K562 (cell line): ENCODE data around the gene FAM234B. TPM values are rescaled to one million over a fixed set of nuclear protein-coding genes. Genes with fewer than 3 reads are reported as not detected.

Experiments used
- ATAC-seq: fragments of 200-7000 bp; cut with Tn5 transposase; 3 replicates; pipeline ENCODE4 v1.9.1; 2020; ENCODE audit warnings: moderate library complexity
- BruUV-seq: library from RNA; stranded (reverse); fragments of 400-500 nt; replicated peaks from 2 replicates; lab custom pipeline; 2021; lab: Mats Ljungman, UMichigan
- CTCF ChIA-PET: fragments of 300-600 bp; formaldehyde crosslinking; extraction: SDS; loops from one replicate; lab custom pipeline; 2021; ENCODE audit warnings: low intra/inter-chr PET ratio; lab: Yijun Ruan, JAX
- POLR2A ChIA-PET: fragments of 300-600, 350-650 bp; sonication (Branson Sonifier 250); formaldehyde crosslinking; extraction: SDS; loops from one replicate; lab custom pipeline; 2021; ENCODE audit warnings: antibody characterized with exemption, inconsistent platforms; lab: Yijun Ruan, JAX
- DNase-seq, 4 experiments: peaks; one replicate each; pipeline versions ENCODE4 v3.0.0 to v3.0.0-alpha.2; 2011 to 2018; ENCODE audit warnings: low spot score in 3 of 4, mixed read lengths in 3 of 4; ENCODE audit errors: extremely low read depth in 1 of 4
- FAIRE-seq: peaks from 2 replicates; lab custom pipeline; 2011; peaks lifted over from hg19 to GRCh38; lab: Jason Lieb, UNC
- H2AFZ ChIP-seq: 2 replicates; pipeline ENCODE4 v1.6.0; 2011; ENCODE audit warnings: low read depth, low read length, control low read depth, inconsistent platforms
- H3K27ac ChIP-seq: fragments of 200-600 bp; 3 replicates; pipeline ENCODE4 v1.8.0; 2011; ENCODE audit warnings: low read depth, mild to moderate bottlenecking, control low read depth, inconsistent platforms, low read length, moderate library complexity, mixed read lengths; ENCODE audit errors: extremely low read depth
- H3K27me3 ChIP-seq, 2 experiments: fragments of 300-600 bp in 1 of 2; 2 replicates in 1 of 2; 3 replicates in 1 of 2; pipeline versions ENCODE4 v1.6.0 to v1.8.0; 2011; ENCODE audit warnings: inconsistent platforms in 2 of 2, low read length in 2 of 2, mild to moderate bottlenecking in 1 of 2, mixed read lengths in 1 of 2, moderate library complexity in 1 of 2; ENCODE audit not compliant: control insufficient read depth in 2 of 2, insufficient read depth in 2 of 2
- H3K36me3 ChIP-seq: fragments of 300-600 bp; 3 replicates; pipeline ENCODE4 v1.8.0; 2011; ENCODE audit warnings: mild to moderate bottlenecking, low read length, inconsistent platforms; ENCODE audit not compliant: control insufficient read depth, insufficient read depth
- H3K4me1 ChIP-seq, 2 experiments: fragments of 200-600 bp in 1 of 2; replicated peaks in 1 of 2; 2 replicates in 1 of 2; 3 replicates in 1 of 2; pipeline versions ENCODE4 v1.5.1 to v1.8.0; 2011; ENCODE audit warnings: inconsistent platforms in 2 of 2, low read length in 2 of 2, mild to moderate bottlenecking in 1 of 2, mixed read lengths in 1 of 2, moderate library complexity in 1 of 2; ENCODE audit not compliant: control insufficient read depth in 2 of 2, insufficient read depth in 2 of 2
- H3K4me2 ChIP-seq: 2 replicates; pipeline ENCODE4 v1.6.1; 2011; ENCODE audit warnings: low read length, control low read depth, inconsistent platforms, mixed read lengths; ENCODE audit not compliant: insufficient read depth
- H3K4me3 ChIP-seq: fragments of 200-600 bp; sonication (generic), shearing (Covaris generic); 2 replicates; pipeline ENCODE4 v1.5.1; 2016; ENCODE audit warnings: control low read depth, inconsistent platforms
- H3K79me2 ChIP-seq: fragments of 200-600 bp; 3 replicates; pipeline ENCODE4 v1.8.0; 2011; ENCODE audit warnings: low read length, inconsistent platforms; ENCODE audit not compliant: control insufficient read depth, insufficient read depth
- H3K9ac ChIP-seq, 2 experiments: 2 replicates each; pipeline versions ENCODE4 v1.6.0 to v1.6.1; 2011; ENCODE audit warnings: low read depth in 2 of 2, low read length in 2 of 2, control low read depth in 1 of 2, inconsistent platforms in 1 of 2, mild to moderate bottlenecking in 1 of 2, mixed read lengths in 1 of 2; ENCODE audit not compliant: insufficient read depth in 1 of 2
- H3K9me1 ChIP-seq: one replicate; pipeline ENCODE4 v1.6.0; 2011; ENCODE audit warnings: inconsistent platforms, mild to moderate bottlenecking, low read length, moderate library complexity; ENCODE audit not compliant: control insufficient read depth, insufficient read depth
- H3K9me3 ChIP-seq: replicated peaks from 2 replicates; pipeline ENCODE4 v1.5.1; 2011; ENCODE audit warnings: low read depth, low read length, inconsistent platforms; ENCODE audit not compliant: control insufficient read depth, insufficient read depth
- H4K20me1 ChIP-seq: replicated peaks from 2 replicates; pipeline ENCODE4 v1.6.1; 2011; ENCODE audit warnings: low read length, inconsistent platforms, mixed read lengths; ENCODE audit not compliant: control insufficient read depth, insufficient read depth
- PRDM10 ChIP-seq: fragments of 450-650 bp; IDR thresholded peaks from 2 replicates; pipeline ENCODE4 v1.6.1; 2018; ENCODE audit not compliant: partially characterized antibody
- PRPF4 ChIP-seq: fragments of 200-400 bp; formaldehyde crosslinking; IDR thresholded peaks from one replicate; pipeline ENCODE4 v1.6.1; 2017; ENCODE audit warnings: low read length, low read depth, mild to moderate bottlenecking; ENCODE audit not compliant: insufficient read depth, poor library complexity, severe bottlenecking
- SREBF2 ChIP-seq: sonication (generic); formaldehyde crosslinking; IDR thresholded peaks from 2 replicates; pipeline ENCODE4 v1.4.0; 2020; ENCODE audit warnings: mild to moderate bottlenecking, missing genetic modification reagents
- SRSF9 ChIP-seq: fragments of 200-400 bp; formaldehyde crosslinking; IDR thresholded peaks from 2 replicates; pipeline ENCODE4 v1.6.1; 2017; ENCODE audit warnings: low read depth, low read length, borderline replicate concordance
- ZBED1 ChIP-seq: IDR thresholded peaks from 2 replicates; pipeline ENCODE4 v1.6.1; 2014
- ZNF311 ChIP-seq: fragments of 250-450 bp; sonication (Bioruptor Pico); IDR thresholded peaks from 2 replicates; pipeline ENCODE4 v1.4.0; 2020; ENCODE audit warnings: mild to moderate bottlenecking, moderate library complexity
- WGBS: fragments of 100-300 bp; shearing (Covaris generic); methylation state at CpG from one replicate; pipeline ENCODE4 v1.1.6; 2016; ENCODE audit warnings: low coverage, mixed read lengths; ENCODE audit not compliant: insufficient coverage; ENCODE audit errors: missing lambda C conversion rate; 5-methylcytosine and 5-hydroxymethylcytosine counted together
- in situ Hi-C: fragments of 300-500 bp; cut with MboI; formaldehyde crosslinking; loops from 4 replicates; pipeline ENCODE4 v1.15.0; 2018; ENCODE audit warnings: inconsistent platforms, mixed read lengths
- intact Hi-C: fragments of 100-400 bp; cut with micrococcal nuclease; formaldehyde crosslinking; loops from 2 replicates; pipeline ENCODE4 v1.14.2; 2022
- polyA plus RNA-seq, 8 experiments: library from polyadenylated mRNA; depleted of rRNA in 4 of 8; stranded (reverse) in 5 of 8; unstranded in 3 of 8; fragments of >200 nt; fragmentation: Nextera tagmentation in 2 of 8; fragmentation: Illumina TruSeq in 1 of 8; extraction: Ambion mirVana in 2 of 8; extraction: Trizol in 1 of 8; gene quantifications; 2 replicates each; pipeline versions ENCODE4 v1.2.1 to v1.2.3, GENCODE V29; 2011 to 2014; ENCODE audit warnings: inconsistent platforms in 1 of 8, missing spikeins in 1 of 8
- total RNA-seq, 7 experiments: library from RNA; depleted of rRNA in 6 of 7; stranded (reverse); fragments of >200 nt in 6 of 7; fragmentation: Illumina TruSeq in 2 of 7; extraction: Trizol in 2 of 7; gene quantifications; 2 replicates each; pipeline versions ENCODE4 v1.2.1 to v1.2.3, GENCODE V29; 2011 to 2021; ENCODE audit warnings: low replicate concordance in 1 of 7

Gene FAM234B
- total and polyA plus RNA-seq, 9 of the 15 experiments (the other 6 are each of a cell fraction or from before 2014, with no cell fraction given): 1.00 to 4.3 (median 2.0) TPM

DNA sequence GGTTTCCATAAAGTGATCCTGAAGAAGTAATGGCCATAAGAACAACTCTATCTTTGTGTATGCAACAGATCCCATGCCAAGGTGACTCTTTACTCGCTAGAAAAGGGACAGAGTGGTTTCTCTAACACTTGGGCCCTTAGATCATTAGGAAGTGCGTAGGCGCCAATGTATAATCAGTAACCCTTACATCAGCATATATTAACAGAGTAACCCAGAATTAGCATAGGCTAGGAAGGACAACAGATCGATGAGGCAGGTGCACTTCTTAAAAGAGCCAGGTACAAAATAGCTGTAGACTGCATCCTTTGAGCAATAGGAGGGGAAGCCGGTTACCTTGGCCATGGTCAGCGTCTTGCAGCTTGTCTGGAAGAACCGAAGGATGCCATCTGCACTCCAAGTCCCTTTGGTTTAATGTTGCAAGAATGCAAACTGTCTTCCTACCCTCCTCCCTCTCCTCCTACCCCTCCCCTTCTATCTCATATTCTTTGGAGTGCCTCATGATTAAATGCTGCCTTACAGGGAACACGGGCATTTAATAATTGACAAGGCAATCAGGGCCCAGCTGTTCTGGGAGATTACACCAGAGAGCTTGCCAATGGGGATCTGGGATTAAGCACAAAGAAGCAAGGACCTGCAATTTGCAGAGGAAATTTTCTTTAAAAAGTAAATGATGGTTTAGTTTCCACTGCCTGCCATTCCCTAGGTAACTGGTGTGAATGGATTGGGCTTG, 51.2 kb downstream of the FAM234B start (continued):
- TF ChIP-seq PRDM10: no peak
- no peak for TF ChIP-seq ZBED1

GRCh38 chr12:13097491-13098011, 53.4 kb downstream of the FAM234B start:
- DNase-seq (no peak), FAIRE-seq (no peak), ATAC-seq (no peak)
- peaks cover 0 to 10% of the 10 kb centered on the region in 2 experiments; a peak in 3 of 5 replicates for H3K4me1 ChIP-seq
- H4K20me1 ChIP-seq: no peaks in the 10 kb centered on the region
- 0 out of 2 replicates have a peak overlapping the region, but pooled peaks have one; percentile 43 for H2AFZ ChIP-seq
- no peaks in the 10 kb centered on the region for H3K36me3 ChIP-seq
- in situ Hi-C loops (loop anchor here (5.0 kb wide), 1 partner anchor 105 kb away; no protein-coding TSS in a partner anchor), intact Hi-C loops (loop anchor here (2.0 to 10.0 kb wide), 3 partner anchors 75 to 183 kb away; no protein-coding TSS in a partner anchor)
- TF ChIP-seq PRPF4 (no peak), SRSF9 (no peak), SREBF2 (no peak), ZNF311 (CRISPR knock-in tag) (no peak)
- no TSS peak for BruUV-seq
- H3K4me3 ChIP-seq: no peak overlapping the region
- 63% methylated on average over 8 of the region's 9 CpGs for WGBS
- ChIA-PET CTCF (no interaction called here), POLR2A (no interaction called here)
- no peaks in the 10 kb centered on the region for H3K79me2 ChIP-seq
- H3K4me2 ChIP-seq: no peak overlapping the region
- H3K27ac ChIP-seq: no peak overlapping the region
- no peaks in the 10 kb centered on the region for H3K9me3 ChIP-seq
- no peak overlapping the region for H3K9ac ChIP-seq
- peaks cover 11 to 29% of the 10 kb centered on the region in 2 experiments; a peak in 4 of 5 replicates for H3K27me3 ChIP-seq
- H3K9me1 ChIP-seq: no peaks in the 10 kb centered on the region
